GM12874 (cell line): ENCODE results near the gene EYS.

Source experiments
- TF ChIP-seq, protein P1 (sequence below): IDR thresholded peaks from 2 replicates; pipeline ENCODE4 v1.5.1; 2011; ENCODE audit warnings: low read depth, mild to moderate bottlenecking, control low read depth, low read length, moderate library complexity; ENCODE audit not compliant: insufficient read depth

EYS gene

DNA sequence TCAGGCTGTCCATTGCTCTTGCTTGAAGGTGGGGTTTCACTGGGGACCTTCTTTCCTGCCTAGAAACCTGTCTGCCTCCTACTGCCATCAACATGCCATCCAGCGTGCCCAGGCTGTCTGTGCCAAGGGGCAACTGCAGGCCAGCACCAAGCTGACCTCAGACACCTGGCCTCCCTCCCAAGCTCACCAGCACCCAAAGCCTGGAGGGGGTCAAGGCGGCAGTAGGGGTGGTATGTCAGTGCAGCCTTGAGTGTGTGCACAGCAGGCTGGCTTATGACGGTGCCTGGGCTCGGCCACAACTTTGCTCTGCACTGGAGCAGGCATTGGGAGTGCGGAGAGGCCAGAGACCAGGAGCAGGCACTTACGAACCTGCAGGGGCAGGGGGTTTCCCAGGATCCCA is 149.0 kb downstream of the EYS start:
- TF ChIP-seq, protein P1, sequence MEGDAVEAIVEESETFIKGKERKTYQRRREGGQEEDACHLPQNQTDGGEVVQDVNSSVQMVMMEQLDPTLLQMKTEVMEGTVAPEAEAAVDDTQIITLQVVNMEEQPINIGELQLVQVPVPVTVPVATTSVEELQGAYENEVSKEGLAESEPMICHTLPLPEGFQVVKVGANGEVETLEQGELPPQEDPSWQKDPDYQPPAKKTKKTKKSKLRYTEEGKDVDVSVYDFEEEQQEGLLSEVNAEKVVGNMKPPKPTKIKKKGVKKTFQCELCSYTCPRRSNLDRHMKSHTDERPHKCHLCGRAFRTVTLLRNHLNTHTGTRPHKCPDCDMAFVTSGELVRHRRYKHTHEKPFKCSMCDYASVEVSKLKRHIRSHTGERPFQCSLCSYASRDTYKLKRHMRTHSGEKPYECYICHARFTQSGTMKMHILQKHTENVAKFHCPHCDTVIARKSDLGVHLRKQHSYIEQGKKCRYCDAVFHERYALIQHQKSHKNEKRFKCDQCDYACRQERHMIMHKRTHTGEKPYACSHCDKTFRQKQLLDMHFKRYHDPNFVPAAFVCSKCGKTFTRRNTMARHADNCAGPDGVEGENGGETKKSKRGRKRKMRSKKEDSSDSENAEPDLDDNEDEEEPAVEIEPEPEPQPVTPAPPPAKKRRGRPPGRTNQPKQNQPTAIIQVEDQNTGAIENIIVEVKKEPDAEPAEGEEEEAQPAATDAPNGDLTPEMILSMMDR: no peak

DNA sequence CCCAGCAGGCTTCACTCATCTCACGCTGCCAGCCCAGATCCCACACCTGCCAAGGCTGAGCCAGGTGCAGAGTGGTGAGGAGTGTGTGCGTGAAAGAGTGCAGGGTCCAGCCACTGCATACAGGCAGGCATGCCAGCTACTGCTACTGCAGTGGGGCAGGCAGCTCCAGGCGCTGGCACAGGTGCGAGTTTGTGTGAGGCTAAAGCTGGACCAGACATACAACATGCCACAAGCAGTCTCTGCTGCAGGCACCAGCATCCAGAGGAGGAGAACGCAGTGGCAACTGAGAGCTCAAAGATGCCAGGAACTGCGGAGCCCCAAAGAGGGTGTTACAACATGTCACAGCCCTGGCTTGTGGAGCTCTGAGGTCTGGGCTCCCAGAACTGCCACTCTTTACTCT is 149.8 kb downstream of the EYS start:
- TF ChIP-seq, protein P1: no peak

DNA sequence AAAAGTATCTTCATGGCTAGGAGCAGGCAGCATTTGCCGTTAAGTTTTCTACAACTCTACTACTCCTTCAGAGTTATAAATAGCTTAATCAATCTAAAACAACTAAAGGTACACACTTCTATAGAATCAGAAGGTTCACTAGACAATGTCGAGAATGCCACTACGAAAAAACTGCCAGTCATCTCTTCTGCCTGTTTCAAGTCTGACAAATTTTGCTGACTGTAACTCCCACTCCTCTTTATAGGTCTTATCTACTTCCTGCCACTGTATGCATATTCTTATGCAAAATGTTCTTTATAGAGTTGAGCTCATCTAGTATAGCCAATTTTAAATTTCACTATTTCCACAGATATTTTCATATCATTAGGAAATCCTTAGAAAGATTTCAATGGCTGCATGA is 160.1 kb downstream of the EYS start:
- TF ChIP-seq, protein P1: no peak

DNA sequence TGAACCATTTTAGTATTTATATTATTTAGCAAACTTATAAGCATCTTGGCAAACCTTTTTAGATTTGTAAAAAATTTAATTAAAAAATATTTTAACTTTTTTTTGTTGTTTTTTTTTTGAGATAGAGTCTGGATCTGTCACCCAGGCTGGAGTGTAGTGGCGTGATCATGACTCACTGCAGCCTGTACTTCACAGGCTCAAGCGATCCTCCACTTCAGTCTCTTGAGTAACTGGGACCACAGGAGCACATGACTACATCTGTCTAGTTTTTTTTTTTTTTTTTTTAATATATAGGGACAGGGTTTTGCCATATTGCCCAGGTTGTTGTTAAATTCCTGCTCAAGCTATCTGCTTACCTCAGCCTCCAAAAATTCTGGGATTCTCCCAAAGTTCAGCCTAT is 161.1 kb downstream of the EYS start:
- TF ChIP-seq, protein P1: no peak

DNA sequence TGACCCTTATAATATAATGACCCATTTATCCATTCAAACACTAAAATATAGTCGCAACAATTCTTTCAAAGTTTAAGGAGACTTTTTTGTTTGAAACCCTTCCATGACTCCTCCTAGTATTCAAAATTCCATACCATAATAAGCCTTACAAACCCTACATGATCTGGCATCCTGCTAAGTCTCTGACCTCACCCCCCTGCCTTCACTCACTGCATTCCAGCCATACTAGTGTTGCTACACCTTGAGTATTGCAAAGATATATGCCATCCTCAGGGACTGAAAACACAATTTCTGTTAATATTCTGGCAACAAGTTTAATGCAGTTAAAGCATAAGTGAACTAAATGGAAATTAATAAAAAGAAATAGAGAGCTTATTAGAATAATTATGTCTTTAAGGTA is 168.4 kb downstream of the EYS start:
- TF ChIP-seq, protein P1: no peak

DNA sequence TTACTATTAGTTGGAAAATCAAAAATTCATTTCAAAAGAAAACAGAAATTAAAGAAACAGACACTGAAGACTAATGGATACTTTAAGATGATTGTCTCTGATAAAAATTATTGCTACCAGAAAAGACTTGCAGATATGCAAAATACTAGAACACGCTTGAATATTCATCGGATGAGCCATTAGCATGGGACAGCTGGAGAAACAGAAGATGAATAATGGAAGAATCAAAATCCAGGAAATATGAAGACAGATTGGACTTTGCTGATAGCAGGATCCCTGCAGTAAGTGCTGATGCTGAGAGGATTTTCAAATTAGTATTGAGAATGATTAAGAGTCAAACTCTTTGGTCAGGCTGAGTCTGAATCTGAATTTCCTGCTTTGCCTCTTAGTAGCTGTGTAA is 169.4 kb downstream of the EYS start:
- TF ChIP-seq, protein P1: no peak

DNA sequence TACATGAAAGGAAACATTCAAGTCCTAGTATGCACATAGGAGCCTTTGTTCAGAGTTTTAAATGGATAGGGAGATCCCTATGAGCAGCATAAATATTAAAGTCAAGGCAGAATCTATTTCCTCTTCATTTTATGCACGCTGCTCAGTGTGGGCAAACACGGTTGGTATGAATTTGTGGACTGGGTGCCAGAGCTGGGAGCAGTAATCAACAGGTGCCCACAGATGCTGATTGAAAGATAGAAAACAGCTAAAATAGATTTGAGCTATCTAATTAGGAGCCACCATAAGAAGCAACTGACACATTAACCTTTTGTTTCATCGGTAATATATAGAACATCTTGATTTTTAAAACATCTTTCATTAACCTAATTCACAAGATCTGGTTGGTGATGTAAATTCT is 175.5 kb downstream of the EYS start:
- TF ChIP-seq, protein P1: no peak

DNA sequence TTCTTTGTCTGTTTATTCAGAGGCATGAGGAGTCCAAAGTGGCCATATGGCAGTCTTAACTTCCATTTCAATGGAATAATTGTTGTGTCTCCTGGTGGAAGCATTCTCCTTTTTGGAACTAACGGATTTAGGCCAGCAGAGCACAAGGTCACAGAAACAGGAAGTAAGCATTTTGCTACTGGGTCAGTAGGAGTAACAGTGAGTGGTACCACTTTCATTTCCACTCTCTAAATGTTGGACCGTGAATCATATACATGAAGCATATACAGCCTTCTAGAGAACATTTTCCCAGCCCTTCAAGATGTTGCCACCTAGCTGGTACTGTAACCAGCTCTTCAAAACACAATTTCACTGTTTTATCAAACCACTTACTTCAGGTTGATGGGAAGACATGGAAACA is 182.8 kb downstream of the EYS start:
- TF ChIP-seq, protein P1: no peak
